Lung microvascular endothelial cell (primary cell): ENCODE data around the gene PLCXD1. TPM values are rescaled to one million over a fixed set of nuclear protein-coding genes. Genes with fewer than 3 reads are reported as not detected.
A peak's percentile ranks its signal among the peaks of the same experiment; 100 is the strongest.
"Not testable (repeated sequence)": the region's sequence is repeated elsewhere in the genome, so short reads cannot be mapped to it uniquely, and the experiment has no call there.

Experiments
- DNase-seq, 2 donors: peaks; one replicate each; pipeline versions ENCODE4 v3.0.0 to v3.0.0-alpha.2; 2010; ENCODE audit warnings: low read depth in 2 of 2
- total RNA-seq: library from RNA; depleted of rRNA; stranded (reverse); fragments of >200 nt; gene quantifications from 2 replicates; pipeline ENCODE4 v1.2.1, GENCODE V29; 2014

PLCXD1 gene
- total RNA-seq, 1 donor from 2014 or later = 6.5 TPM

GRCh38 chrX:262381-262909 is 18.7 kb upstream of the PLCXD1 start:
- no peak for DNase-seq

GRCh38 chrX:264006-264405 is 17.2 kb upstream of the PLCXD1 start:
- DNase-seq = not testable (repeated sequence)

- DNase-seq = no peak
These were observed 16.3 kb upstream of the PLCXD1 start for GRCh38 chrX:264634-265455.

DNA sequence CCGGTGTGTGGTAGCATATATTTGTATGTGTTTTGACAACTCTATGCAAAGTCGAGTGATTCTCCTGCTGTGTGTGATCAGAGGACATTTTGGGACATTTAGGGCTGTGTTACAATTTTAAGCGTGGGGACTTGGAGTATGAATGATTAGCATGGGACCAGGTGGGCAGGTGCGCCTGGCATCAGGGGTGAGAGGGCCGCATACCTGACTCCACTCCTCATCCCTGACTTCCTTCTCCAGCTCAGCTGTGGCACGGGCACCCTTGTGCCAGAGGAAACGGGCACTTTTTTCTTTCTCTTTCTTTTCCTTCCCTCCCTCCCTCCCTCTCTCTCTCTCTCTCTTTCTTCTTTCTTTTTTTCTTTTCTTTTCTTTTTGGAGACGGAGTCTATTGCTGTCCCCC is 15.7 kb upstream of the PLCXD1 start:
- no peak for DNase-seq

GRCh38 chrX:267771-268261 is 13.4 kb upstream of the PLCXD1 start:
- DNase-seq = no peak

GRCh38 chrX:270848-271367 is 10.3 kb upstream of the PLCXD1 start:
- DNase-seq = peak in 1 of 2 donors; percentile 68

DNA sequence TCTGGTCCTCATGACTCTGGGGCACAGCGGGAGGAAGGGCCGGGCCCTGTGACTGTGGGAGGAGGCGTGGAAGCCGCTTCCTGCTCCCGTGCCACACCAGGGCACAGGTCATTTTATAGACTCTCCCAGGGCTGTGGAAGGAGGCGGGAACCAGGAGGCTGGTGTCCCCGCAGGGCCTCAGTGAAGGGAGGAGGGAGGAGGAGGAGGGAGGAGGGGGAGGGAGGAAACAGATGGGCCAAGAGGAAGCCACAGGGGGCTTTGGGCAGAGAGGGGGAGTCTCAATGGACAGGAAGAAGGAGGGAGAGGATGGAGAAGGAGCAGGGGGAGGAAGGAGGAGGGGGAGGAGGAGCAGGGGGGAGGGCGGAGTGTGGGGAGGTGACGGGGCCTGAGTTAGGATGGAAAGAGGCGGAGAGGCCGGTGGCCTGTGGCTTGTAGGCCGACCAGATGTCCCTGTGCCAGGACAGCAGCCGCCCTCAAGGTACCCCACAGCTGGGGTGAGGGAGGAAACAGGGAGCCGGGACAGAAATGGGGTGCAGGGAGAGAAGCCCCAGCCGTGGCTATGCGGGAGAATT is 6.2 kb upstream of the PLCXD1 start:
- no peak for DNase-seq

- DNase-seq = no peak
These were observed 5.7 kb upstream of the PLCXD1 start for GRCh38 chrX:275476-275966.

GRCh38 chrX:275967-276580 is 5.1 kb upstream of the PLCXD1 start:
- DNase-seq = peak; percentile 35 to 75

DNA sequence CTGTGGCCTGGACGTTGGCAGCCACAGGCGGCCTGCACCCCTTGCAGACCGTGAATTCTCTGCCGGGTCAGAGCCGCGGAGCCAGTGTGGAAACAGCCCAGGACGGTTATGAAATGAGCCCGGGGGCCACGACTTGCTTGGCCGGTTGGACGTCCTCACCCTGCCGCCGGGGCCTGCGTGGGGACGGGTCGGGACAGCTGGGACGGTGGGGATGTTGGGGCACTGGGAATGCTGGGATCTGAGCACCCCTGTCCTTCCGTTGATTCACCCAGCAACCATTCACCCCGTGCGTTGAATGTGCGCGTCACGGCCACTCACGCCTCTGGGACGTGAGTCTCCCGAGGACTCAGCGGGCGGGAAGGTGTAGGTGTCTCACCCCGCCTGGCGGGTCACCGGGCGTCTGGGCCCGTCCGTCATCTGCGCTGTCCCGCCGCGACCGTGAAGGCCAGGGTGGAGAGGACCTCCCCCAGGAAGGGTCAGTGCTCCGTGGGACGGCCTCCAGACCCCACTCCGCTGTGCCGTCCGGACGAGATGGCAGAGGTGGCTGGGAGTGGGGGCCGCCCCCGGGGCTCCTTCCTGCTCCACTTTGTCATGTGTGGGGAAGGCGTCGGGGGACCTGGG is 4.5 kb upstream of the PLCXD1 start:
- DNase-seq = peak; percentile 31 to 40

DNA sequence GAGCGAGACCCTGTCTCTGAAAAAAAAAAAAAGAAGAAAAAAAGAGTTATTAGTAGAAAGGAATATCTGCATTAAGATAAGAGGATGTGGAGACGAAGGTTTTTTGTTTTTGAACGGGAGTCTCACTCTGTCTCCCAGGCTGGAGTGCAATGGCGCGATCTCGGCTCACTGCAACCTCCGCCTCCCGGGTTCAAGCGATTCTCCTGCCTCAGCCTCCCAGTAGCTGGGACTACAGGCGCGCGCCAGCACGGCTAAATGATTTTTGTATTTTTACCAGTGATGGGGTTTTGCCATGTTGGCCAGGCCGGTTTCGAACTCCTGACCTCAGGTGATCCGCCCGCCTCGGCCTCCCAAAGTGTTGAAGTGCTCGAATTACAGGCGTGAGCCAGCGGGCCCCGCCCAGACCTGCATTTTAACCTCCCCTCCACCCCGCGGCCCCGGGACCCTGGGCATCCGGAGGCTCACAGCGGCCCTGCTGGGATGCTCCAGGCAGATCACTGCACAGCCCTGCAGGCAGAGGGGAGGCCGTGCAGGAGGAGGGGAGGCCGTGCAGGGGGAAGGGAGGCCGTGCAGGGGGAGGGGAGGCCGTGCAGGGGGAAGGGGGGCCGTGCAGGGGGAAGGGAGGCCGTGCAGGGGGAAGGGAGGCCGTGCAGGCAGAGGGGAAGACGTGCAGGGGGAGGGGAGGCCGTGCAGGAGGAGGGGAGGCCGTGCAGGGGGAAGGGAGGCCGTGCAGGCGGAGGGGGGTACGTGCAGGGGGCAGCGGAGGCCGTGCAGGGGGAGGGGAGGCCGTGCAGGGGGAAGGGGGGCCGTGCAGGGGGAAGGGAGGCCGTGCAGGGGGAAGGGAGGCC is 1.2 kb upstream of the PLCXD1 start:
- DNase-seq = not testable (repeated sequence)

GRCh38 chrX:280722-281121 is 459 bp upstream of the PLCXD1 start:
- DNase-seq = not testable (repeated sequence)

- not testable (repeated sequence) for DNase-seq
These were observed 960 bp downstream of the PLCXD1 start for GRCh38 chrX:282000-282681.

DNA sequence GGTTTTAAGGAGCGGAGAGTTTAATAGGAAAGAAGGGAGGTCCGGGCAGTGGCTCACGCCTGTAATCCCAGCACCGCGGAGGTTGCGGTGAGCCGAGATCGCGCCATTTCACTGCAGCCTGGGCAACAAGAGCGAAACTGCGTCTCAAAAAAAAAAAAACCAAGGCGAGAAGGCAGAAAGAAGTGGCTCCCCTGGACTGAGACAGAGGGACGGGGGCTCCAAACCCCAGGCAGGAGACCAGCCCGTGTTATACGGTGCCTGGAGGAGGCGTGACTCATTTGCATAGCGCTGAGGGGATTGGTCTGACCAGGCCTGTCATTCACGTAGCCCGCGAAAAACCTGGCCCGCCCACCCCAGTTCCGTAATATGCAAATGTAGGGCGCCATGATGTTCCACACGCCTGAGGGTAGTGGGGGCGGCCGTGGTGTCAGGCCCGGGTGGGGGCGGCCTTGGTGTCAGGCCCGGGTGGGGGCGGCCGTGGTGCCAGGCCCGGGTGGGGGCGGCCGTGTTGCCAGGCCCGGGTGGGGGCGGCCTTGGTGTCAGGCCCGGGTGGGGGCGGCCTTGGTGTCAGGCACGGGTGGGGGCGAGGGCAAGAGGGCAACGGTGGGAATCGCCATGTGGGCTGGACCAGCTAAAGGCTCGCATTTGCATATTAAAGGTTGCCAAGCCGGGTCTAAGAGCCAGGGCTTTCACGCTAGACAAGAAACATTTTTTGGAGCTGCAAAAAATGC is 2.1 kb downstream of the PLCXD1 start:
- DNase-seq = peak; percentile 82 to 90

- DNase-seq = no peak
These were observed 4.0 kb downstream of the PLCXD1 start for GRCh38 chrX:285076-285677.

- DNase-seq = no peak
These were observed 6.5 kb downstream of the PLCXD1 start for GRCh38 chrX:287670-288069.

DNA sequence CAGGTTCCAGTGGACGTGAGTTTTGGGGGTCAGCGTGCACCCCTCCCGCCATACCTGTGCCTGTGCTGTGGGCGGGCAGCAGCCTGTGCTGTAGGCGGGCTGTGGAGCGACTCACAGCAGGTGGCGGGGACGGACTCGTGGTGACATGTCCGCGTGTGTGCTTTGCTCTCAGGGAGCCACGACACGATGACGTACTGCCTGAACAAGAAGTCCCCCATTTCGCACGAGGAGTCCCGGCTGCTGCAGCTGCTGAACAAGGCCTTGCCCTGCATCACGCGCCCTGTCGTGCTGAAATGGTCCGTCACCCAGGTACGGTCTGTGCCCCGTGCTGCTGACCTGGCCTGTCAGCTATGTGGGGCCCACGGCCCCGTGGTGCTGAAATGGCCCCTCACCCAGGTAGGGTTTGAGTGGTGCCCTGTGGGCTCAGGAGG is 7.4 kb downstream of the PLCXD1 start:
- no peak for DNase-seq

GRCh38 chrX:290476-291166 is 9.4 kb downstream of the PLCXD1 start:
- no peak for DNase-seq
